H7 (cell line): ENCODE data around the gene ZNF683. TPM values are rescaled to one million over a fixed set of nuclear protein-coding genes. Genes with fewer than 3 reads are reported as not detected.
A peak's percentile ranks its signal among the peaks of the same experiment; 100 is the strongest.
"Not testable (repeated sequence)": the region's sequence is repeated elsewhere in the genome, so short reads cannot be mapped to it uniquely, and the experiment has no call there.

Source experiments
- DNase-seq: peaks from one replicate; pipeline ENCODE4 v3.0.0; 2012
- H3K27me3 ChIP-seq: 2 replicates; pipeline ENCODE4 v1.6.0; 2011; ENCODE audit warnings: mild to moderate bottlenecking, low read length; ENCODE audit not compliant: control insufficient read depth, insufficient read depth
- H3K36me3 ChIP-seq: replicated peaks from 2 replicates; pipeline ENCODE4 v1.5.1; 2011; ENCODE audit warnings: low read length; ENCODE audit not compliant: control insufficient read depth, insufficient read depth
- H3K4me3 ChIP-seq: 2 replicates; pipeline ENCODE4 v1.5.1; 2011; ENCODE audit warnings: low read depth, mild to moderate bottlenecking, control low read depth, low read length, moderate library complexity; ENCODE audit not compliant: insufficient read depth
- total RNA-seq: library from RNA; depleted of rRNA; stranded (reverse); fragments of >200 nt; shearing (Covaris generic); gene quantifications from 2 replicates; pipeline ENCODE4 v1.2.3, GENCODE V29; 2014; rRNA removed

ZNF683 gene
- total RNA-seq, result not detected in 2 replicates

DNA sequence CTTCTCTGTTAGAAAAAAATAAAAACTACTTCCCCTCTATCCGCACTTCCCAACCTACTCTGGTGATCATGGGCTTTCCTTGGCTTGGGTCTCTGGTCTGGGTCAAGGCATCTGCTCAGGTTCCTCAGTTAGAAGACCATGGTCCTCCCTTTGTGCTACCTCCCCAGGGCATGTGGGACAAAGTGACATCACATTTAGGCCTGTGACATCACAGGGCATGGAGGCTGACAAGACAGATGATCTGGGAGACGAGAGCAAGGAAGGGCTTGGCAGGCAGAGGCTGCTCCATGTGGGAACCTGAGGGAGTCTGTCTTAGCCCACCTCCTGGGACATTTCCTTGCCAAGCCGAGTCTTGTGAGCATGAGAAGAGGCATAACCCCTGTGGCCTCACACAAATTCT lies at the start of gene ZNF683:
Gene ZNF683, minus strand, starts transcription at position 140 of the 400 bp plus-strand sequence. CDS start 4,179 bp downstream, outside the sequence.
- not testable (repeated sequence) for H3K27me3 ChIP-seq, DNase-seq, H3K36me3 ChIP-seq, H3K4me3 ChIP-seq

DNA sequence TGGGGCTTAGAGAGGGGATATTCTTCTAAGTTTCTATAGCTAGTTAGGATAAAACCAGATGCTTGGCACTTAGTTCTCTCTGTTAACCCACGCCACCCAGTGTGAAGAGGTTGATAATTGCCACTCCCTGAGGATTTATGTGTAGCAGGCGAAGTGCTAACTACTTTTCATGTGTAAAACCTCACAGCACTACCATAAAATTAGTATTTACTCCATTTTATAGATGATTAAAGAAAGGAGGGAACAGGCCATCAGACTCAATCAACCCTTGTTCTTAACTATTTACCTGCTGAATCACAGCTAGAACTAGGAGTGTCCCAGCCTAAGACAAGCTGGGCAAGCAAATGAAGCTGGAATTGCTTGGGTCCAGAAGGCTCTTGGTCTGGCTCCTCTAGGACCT lies 46.9 kb upstream of the ZNF683 start:
- Histone ChIP-seq H3K4me3 (no peak overlapping the region), H3K36me3 (peaks cover 30% of the 10 kb centered on the region), H3K27me3 (no peaks in the 10 kb centered on the region)
- no peak for DNase-seq

DNA sequence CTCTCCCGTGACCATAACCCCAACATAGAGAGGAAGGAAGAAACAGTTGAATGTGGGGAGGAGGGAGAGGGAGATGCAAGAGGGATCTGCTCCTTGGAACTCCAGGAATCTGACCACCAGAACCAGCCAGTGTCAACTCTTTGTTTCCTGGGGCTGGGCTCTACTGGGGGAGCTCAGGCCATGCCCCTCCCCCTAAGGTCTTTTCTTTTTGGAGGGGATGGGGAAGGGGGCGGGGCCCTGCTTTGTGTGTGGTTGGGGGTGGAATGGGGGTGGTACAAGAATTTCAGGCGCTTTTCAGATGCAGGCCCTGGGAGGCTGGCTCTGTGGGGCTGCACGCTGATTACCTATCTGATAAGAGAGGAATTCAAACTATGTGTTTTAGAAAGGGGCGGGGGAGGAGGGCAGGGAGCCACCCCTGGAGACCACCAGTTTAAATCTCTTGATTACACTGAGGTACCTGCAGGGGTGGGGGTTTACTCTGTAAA lies 46.4 kb upstream of the ZNF683 start:
- Histone ChIP-seq H3K4me3 (no peak overlapping the region), H3K27me3 (no peaks in the 10 kb centered on the region), H3K36me3 (peaks cover 33% of the 10 kb centered on the region)
- peak; percentile 88 for DNase-seq

DNA sequence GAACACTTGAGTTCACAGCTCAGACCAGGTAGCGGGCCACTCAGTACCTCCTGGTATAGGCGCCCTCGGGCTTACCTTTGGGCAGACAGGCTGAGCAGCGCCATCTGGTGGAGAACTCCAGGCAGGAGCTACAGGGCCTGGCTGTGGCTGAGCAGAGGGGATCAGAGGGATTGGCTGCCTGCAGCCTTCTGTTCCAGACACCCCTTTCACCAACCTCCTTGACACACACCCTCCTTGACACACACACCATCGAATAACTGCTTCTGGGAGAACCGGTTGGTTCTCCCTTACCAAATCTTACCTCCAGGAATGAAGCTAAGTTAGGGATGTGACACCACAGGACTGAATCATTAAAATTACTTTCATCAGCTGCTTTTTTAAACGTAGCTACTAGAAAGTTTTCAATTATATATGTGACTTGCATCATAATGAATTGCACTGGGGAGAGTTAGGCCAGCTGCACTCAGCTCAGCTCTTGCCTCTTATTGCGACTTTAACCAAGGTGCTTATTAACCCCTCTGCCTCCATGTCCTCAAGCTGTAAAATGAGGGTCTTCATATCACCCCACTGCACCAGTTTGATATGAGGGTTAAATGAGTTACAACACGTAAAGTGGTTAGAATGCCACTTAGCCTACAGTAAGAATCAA lies 44.7 kb upstream of the ZNF683 start:
- no peaks in the 10 kb centered on the region for H3K27me3 ChIP-seq
- no peak overlapping the region for H3K4me3 ChIP-seq
- peaks cover 38% of the 10 kb centered on the region for H3K36me3 ChIP-seq
- peak; percentile 67 for DNase-seq

DNA sequence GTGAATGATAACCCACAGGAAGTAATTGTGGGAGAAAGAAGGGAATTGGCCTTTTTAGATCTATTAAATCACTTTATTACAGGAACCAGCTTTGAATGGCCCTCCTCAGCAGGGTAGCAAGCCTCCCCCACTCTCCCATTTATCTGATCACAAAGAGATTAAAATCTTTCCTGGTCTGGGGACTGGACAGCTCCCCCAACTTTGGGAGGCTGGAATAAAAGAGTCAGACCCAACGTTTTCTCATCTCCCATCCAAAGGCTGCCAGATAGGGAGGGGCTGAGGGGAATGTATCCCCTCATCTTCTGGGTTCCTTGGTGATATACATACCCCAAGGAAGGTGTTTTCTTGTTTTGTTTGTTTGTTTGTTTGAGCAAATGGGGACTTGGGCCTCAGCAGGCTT lies 40.5 kb upstream of the ZNF683 start:
- peaks cover 35% of the 10 kb centered on the region for H3K36me3 ChIP-seq
- no peak for DNase-seq
- no peaks in the 10 kb centered on the region for H3K27me3 ChIP-seq
- H3K4me3 ChIP-seq, result peak overlapping the region; percentile 100

DNA sequence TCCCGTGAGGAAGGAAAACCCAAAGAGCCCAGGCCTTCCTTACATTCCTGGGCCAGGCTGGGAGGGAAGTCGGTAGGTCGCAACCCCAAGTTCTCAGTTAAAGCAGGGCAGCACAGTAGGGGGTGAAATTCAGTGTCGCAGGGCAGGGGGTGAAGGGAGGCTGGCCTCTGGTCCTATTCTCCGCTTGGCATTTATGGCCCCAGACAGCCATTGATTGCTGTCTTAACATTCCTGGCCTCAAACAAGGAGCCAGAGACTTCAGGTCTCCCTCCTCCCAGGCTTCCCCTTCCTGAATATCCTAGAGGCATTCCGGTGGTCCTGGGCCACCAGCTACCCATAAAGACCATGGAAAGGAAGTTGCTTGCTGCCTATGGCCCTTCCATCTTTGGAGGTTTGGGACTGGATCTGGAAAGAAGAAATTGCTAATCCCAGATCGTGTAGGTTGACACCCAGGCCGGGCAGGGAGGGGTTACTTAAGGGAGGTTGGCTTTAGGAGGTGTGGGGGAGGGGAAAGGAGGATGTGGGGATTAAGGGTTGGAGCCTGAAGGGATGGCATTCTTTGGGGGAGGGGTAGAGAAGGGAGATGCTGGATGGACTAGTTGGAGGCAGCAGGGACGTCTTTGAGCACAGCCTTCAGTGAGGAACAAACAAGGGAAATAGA lies 39.8 kb upstream of the ZNF683 start:
- peaks cover 31% of the 10 kb centered on the region for H3K36me3 ChIP-seq
- no peaks in the 10 kb centered on the region for H3K27me3 ChIP-seq
- DNase-seq, result peak; percentile 75
- H3K4me3 ChIP-seq, result peak overlapping the region; percentile 100

DNA sequence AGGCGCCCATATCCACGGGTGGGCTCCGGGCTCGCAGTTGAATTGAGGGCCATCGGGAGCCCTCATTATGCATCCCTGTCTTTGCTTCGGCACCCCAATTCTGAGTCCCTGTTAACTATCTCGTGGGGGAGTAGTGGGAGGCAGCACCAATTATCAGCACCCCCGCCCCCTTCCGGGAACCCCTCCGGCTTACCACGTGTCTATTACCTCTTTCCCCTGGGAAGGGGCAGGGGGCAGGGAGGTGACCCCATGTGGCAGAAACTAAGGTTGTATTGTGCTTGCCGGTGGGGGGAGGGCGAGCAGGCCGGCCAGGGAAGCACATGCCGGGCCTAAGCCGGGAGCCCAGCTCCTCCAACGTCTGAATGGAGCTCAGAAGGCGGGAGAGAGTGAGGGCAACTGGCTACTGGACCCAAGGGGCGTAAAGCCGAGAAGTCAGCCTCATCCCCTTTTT lies 39.1 kb upstream of the ZNF683 start:
- Histone ChIP-seq H3K27me3 (no peaks in the 10 kb centered on the region), H3K4me3 (peak overlapping the region; percentile 100), H3K36me3 (peaks cover 28% of the 10 kb centered on the region)
- peak; percentile 62 for DNase-seq

DNA sequence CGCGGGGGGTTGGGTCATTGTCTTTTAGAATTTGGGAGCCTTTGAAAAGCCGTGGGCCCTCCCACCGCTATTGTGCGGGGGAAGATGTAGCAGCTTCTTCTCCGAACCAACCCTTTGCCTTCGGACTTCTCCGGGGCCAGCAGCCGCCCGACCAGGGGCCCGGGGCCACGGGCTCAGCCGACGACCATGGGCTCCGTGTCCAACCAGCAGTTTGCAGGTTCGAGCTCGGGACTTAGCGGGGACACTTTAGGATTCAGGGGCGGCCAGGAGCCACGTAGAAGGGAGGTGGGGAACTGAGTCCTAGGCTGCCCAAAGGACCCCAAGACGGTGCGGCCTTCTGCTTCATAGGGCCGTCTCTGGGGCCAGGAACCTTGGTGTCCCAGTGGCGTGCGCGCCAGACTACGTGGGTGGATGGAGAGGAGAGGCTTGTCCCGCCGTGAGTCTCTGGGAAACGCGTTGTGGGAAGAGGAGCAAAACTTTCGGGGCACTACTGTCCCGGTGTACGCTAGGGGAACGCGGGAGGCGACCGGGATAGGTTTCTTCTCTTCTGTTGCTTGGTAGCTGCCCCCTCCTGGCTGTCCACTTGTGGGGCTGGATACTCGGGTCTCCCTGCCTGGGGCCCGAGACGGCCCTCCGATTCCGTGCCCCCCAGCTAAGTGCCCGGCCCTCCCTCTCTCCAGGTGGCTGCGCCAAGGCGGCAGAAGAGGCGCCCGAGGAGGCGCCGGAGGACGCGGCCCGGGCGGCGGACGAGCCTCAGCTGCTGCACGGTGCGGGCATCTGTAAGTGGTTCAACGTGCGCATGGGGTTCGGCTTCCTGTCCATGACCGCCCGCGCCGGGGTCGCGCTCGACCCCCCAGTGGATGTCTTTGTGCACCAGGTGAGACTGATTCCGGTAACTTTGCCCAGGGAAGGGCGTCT lies 38.4 kb upstream of the ZNF683 start, which contains the start of gene LIN28A:
Gene LIN28A, plus strand, starts transcription at position 112 of the 918 bp plus-strand sequence. Its CDS starts 75 bp downstream, at position 187.
- peaks cover 26% of the 10 kb centered on the region for H3K36me3 ChIP-seq
- peak; percentile 51 for DNase-seq
- peak within 1 kb of the TSS; percentile 100 for H3K4me3 ChIP-seq
- H3K27me3 ChIP-seq, result no peaks in the 10 kb centered on the region

DNA sequence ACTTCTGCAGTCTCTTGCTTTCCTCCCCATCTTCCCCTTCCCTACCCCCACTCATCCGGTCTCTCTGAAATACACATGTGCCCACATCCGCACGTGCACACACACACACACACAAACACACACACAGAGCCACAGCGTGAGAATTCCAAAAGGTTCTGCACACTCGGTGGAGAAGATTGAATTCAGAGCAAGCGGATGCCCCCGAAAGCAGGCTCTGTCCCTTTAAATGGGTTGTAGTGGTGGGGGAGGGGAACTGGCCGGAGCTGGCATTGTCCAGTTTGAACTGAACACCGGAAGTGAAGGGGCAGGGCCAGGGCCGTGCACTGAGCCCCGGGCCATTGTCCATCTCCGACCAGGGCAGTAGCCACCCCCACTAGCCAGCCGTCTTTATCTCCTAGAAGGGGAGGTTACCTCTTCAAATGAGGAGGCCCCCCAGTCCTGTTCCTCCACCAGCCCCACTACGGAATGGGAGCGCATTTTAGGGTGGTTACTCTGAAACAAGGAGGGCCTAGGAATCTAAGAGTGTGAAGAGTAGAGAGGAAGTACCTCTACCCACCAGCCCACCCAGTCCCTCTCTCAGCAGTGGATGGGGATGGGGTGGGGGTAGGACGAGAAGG lies 36.7 kb upstream of the ZNF683 start:
- Histone ChIP-seq H3K27me3 (no peaks in the 10 kb centered on the region), H3K4me3 (peak overlapping the region; percentile 44)

DNA sequence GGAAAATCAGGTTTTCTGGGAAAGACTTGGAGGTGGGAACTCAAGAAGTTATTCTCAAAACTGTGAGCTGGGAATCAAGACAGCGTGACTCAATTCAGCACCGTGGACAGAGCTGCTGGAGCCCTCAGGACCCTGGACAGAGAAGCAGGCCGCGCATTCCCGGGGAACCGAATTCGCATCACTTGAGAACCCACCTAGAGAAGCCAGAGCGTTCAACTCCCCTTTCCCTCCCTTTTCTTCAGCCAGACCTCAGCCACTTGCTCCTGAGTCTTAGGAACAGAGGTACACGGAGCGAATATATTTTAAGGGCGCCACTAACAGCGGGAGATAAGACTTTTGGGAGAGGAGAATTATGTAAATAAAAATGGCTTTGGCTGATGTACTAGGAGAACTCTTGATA lies 36.1 kb upstream of the ZNF683 start:
- Histone ChIP-seq H3K27me3 (no peaks in the 10 kb centered on the region), H3K36me3 (peaks cover 13% of the 10 kb centered on the region), H3K4me3 (peak overlapping the region; percentile 44)
- DNase-seq, result peak; percentile 73

More for the DNA sequence above, 36.7 kb upstream of the ZNF683 start:
- peaks cover 15% of the 10 kb centered on the region for H3K36me3 ChIP-seq
- peak; percentile 57 for DNase-seq

DNA sequence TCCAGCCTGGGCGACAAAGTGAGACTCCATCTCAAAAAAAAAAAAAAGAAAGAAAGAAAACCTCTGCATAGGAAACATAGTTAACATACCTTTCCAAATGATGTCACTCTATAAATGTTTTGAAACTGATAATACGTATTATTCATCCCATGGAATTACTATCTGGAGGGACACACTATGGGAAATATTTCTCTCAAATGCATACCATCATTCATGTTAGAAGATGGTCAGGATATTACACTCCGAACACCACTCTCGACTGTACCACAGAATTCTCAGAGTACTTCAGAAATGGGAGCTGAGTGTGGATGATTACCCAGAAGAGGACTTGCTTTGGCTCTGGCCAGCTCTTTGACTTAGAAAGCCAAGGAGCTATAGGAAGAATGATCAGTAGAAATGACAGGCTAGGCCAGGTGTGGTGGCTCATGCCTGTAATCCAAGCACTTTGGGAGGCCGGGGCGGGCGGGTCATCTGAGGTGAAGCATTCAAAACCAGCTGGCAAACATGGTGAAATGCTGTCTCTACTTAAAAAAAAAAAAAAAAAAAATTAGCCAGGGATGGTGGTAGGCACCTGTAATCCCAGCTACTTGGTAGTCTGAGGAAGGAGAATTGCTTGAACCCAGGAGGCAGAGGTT lies 32.8 kb upstream of the ZNF683 start:
- Histone ChIP-seq H3K36me3 (no peaks in the 10 kb centered on the region), H3K27me3 (no peaks in the 10 kb centered on the region), H3K4me3 (no peak overlapping the region)
- DNase-seq, result no peak

DNA sequence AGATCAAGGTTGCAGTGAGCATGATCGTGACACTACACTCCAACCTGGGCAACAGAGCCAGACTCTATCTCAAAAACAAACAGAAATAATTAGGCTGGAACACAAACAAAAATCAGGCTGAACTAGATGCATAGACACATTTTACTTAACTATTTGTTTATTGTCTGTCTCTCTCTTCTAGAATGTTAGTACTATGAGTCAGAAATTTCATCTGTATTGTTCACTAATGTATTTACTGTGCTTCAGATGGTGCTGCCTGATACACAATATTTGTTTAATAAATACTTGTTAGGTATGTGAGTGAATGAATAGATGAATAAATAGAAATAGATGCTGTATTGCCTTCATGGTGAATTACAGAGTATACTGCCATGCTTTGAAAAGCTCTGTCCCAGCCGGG lies 32.1 kb upstream of the ZNF683 start:
- no peaks in the 10 kb centered on the region for H3K27me3 ChIP-seq
- H3K4me3 ChIP-seq, result no peak overlapping the region
- H3K36me3 ChIP-seq, result no peaks in the 10 kb centered on the region

DNA sequence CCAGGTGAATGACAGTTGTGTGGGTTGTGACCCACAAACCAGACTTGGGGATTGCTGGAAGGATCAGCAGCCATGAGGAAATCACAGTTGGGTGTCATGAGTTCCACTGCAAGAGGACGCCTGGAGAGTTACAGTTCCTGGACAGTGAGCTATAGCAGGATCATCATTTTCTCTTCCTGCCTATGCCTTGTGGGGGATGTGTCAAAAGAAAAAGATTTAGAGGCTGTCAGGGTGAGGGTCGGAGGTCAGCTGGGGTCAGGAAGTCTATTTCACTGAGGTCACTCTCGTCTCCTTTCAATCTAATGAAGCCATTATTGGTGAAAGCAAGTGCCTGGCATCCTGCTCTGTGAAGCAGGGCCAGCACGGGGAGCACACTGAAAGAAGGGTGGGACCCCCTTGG lies 31.1 kb upstream of the ZNF683 start:
- no peaks in the 10 kb centered on the region for H3K27me3 ChIP-seq
- H3K36me3 ChIP-seq, result no peaks in the 10 kb centered on the region
- no peak overlapping the region for H3K4me3 ChIP-seq
- no peak for DNase-seq

More for the DNA sequence above, 32.1 kb upstream of the ZNF683 start:
- DNase-seq, result no peak
